Cardiac muscle cell (in vitro differentiated cells and primary cell): ENCODE measurements around the gene CITED2. TPM values are rescaled to one million over a fixed set of nuclear protein-coding genes. Genes with fewer than 3 reads are reported as not detected.

Experiments used
- DNase-seq, 2 donors: peaks; one replicate each; pipeline versions ENCODE4 v3.0.0 to v3.0.0-alpha.2; 2010 to 2017; ENCODE audit warnings: low read depth in 1 of 2, low spot score in 1 of 2
- H3K27ac ChIP-seq: fragments of 200-600 bp; sonication (generic); 2 replicates; pipeline ENCODE4 v1.5.1; 2016
- H3K27me3 ChIP-seq: fragments of 200-600 bp; sonication (generic); 2 replicates; pipeline ENCODE4 v1.6.0; 2016; ENCODE audit warnings: control low read depth
- H3K36me3 ChIP-seq: fragments of 200-600 bp; sonication (generic); 2 replicates; pipeline ENCODE4 v1.5.1; 2016; ENCODE audit warnings: control low read depth
- H3K4me1 ChIP-seq: fragments of 200-600 bp; sonication (generic); 2 replicates; pipeline ENCODE4 v1.8.1; 2017; ENCODE audit warnings: low read depth, mild to moderate bottlenecking, mixed run types
- H3K4me3 ChIP-seq: fragments of 200-600 bp; sonication (generic); 2 replicates; pipeline ENCODE4 v1.5.1; 2016; ENCODE audit warnings: mild to moderate bottlenecking
- H3K9me3 ChIP-seq: fragments of 200-600 bp; sonication (generic); 2 replicates; pipeline ENCODE4 v1.5.1; 2017; ENCODE audit warnings: low read depth, mild to moderate bottlenecking, control low read depth
- CTCF ChIP-seq: IDR thresholded peaks from 2 replicates; pipeline ENCODE4 v1.5.1; 2012; ENCODE audit warnings: low read depth, mild to moderate bottlenecking, low read length
- polyA plus RNA-seq: library from polyadenylated mRNA; unstranded; fragments of >200 nt; fragmentation: Nextera tagmentation; extraction: Ambion mirVana; gene quantifications from 2 replicates; pipeline ENCODE4 v1.2.1, GENCODE V29; 2016
- total RNA-seq: library from RNA; depleted of rRNA; stranded (reverse); fragments of >200 nt; gene quantifications from 2 replicates; pipeline ENCODE4 v1.2.3, GENCODE V29; 2016

CITED2 gene
- total and polyA plus RNA-seq, 2 experiments from 2014 or later, result 34.9 to 513 TPM

GRCh38 chr6:139325686-139326085, 48.8 kb downstream of the CITED2 start:
- no peak overlapping the region for H3K27ac ChIP-seq
- DNase-seq, result no peak
- no peak overlapping the region for H3K4me3 ChIP-seq
- H3K4me1 ChIP-seq, result no peaks in the 10 kb centered on the region
- H3K27me3 ChIP-seq, result no peaks in the 10 kb centered on the region
- no peaks in the 10 kb centered on the region for H3K36me3 ChIP-seq
- H3K9me3 ChIP-seq, result no peaks in the 10 kb centered on the region
- no peak for TF ChIP-seq CTCF

- Histone ChIP-seq H3K9me3 (no peaks in the 10 kb centered on the region), H3K4me3 (no peak overlapping the region), H3K36me3 (no peaks in the 10 kb centered on the region), H3K27ac (no peak overlapping the region), H3K4me1 (no peaks in the 10 kb centered on the region), H3K27me3 (no peaks in the 10 kb centered on the region)
- no peak for DNase-seq
- no peak for TF ChIP-seq CTCF
Measured at GRCh38 chr6:139325125-139325524, 49.3 kb downstream of the CITED2 start.

- Histone ChIP-seq H3K36me3 (no peaks in the 10 kb centered on the region), H3K9me3 (no peaks in the 10 kb centered on the region), H3K4me1 (no peaks in the 10 kb centered on the region), H3K27me3 (no peaks in the 10 kb centered on the region), H3K4me3 (no peak overlapping the region), H3K27ac (no peak overlapping the region)
- no peak for TF ChIP-seq CTCF
- no peak for DNase-seq
Measured at GRCh38 chr6:139324301-139324555, 50.2 kb downstream of the CITED2 start.

- no peaks in the 10 kb centered on the region for H3K9me3 ChIP-seq
- H3K4me3 ChIP-seq, result no peak overlapping the region
- no peaks in the 10 kb centered on the region for H3K36me3 ChIP-seq
- H3K27ac ChIP-seq, result no peak overlapping the region
- peak in 1 of 2 donors; percentile 92 for DNase-seq
- no peaks in the 10 kb centered on the region for H3K4me1 ChIP-seq
- no peak for TF ChIP-seq CTCF
- H3K27me3 ChIP-seq, result no peaks in the 10 kb centered on the region
Measured at GRCh38 chr6:139323511-139324300, 50.7 kb downstream of the CITED2 start.

Other genes with a start within 250 kb of the CITED2 start
- 12.7 and 24.4 TPM in 2 replicates for gene HECA, start 239.6 kb downstream of the CITED2 start, total RNA-seq
- gene HECA, start 239.6 kb downstream of the CITED2 start, polyA plus RNA-seq, result 8.7 and 19.6 TPM in 2 replicates
- 8.6 and 17.5 TPM in 2 replicates for gene TXLNB, start 82.7 kb downstream of the CITED2 start, total RNA-seq
- gene TXLNB, start 82.7 kb downstream of the CITED2 start, polyA plus RNA-seq, result 5.9 and 6.2 TPM in 2 replicates